Kasumi-1 (cell line): ENCODE results near the gene RAB11FIP4.
A peak's percentile ranks its signal among the peaks of the same experiment; 100 is the strongest.
"Not testable (repeated sequence)": the region's sequence is repeated elsewhere in the genome, so short reads cannot be mapped to it uniquely, and the experiment has no call there.

Source experiments
- DNase-seq, 2 experiments: peaks; one replicate each; lab custom pipeline; 2025; lab: John Stamatoyannopoulos, UW

Gene RAB11FIP4, protein sequence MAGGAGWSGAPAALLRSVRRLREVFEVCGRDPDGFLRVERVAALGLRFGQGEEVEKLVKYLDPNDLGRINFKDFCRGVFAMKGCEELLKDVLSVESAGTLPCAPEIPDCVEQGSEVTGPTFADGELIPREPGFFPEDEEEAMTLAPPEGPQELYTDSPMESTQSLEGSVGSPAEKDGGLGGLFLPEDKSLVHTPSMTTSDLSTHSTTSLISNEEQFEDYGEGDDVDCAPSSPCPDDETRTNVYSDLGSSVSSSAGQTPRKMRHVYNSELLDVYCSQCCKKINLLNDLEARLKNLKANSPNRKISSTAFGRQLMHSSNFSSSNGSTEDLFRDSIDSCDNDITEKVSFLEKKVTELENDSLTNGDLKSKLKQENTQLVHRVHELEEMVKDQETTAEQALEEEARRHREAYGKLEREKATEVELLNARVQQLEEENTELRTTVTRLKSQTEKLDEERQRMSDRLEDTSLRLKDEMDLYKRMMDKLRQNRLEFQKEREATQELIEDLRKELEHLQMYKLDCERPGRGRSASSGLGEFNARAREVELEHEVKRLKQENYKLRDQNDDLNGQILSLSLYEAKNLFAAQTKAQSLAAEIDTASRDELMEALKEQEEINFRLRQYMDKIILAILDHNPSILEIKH

DNA sequence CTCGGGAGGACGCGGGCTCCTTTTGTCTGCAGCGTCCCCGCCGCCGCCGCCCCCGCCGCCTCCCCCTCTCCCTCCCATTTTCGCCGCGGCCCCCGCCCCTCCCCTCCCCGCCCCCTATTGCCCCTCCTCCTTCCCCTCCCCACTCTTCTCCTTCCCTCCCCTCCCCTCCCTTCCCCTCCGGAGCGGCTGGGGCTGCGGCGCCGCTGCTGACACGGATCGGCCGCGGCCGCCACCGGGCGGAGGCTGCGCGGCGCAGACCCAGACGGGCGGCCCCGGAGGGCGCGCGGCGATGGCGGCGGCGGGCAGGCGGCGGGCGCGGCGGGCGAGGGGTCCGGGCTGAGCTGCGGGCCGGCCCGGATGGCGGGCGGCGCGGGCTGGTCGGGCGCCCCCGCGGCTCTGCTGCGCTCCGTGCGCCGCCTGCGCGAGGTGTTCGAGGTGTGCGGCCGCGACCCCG is at the start of gene RAB11FIP4:
Gene RAB11FIP4, plus strand, starts transcription at position 180 of the 454 bp plus-strand sequence. Its CDS starts 178 bp downstream, at position 358.
- DNase-seq: peak; percentile 7

DNA sequence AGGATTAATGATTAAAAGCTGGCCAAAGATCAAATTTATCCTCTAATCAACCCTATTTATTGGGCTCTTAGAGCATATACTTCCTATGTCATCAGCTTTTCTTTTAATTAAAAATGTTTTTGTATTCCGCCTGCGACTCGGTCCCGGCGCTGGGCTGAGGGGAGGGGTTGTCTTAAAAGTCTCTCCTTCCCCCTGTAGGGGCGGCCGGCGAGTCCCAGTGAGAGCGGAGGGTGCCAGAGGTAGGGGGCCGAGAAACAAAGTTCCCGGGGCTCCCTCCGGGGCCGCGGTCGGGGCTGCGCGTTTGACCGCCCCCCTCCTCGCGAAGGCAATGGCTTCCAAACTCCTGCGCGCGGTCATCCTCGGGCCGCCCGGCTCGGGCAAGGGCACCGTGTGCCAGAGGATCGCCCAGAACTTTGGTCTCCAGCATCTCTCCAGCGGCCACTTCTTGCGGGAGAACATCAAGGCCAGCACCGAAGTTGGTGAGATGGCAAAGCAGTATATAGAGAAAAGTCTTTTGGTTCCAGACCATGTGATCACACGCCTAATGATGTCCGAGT is 46.2 kb upstream of the RAB11FIP4 start:
- DNase-seq: not testable (repeated sequence)

DNA sequence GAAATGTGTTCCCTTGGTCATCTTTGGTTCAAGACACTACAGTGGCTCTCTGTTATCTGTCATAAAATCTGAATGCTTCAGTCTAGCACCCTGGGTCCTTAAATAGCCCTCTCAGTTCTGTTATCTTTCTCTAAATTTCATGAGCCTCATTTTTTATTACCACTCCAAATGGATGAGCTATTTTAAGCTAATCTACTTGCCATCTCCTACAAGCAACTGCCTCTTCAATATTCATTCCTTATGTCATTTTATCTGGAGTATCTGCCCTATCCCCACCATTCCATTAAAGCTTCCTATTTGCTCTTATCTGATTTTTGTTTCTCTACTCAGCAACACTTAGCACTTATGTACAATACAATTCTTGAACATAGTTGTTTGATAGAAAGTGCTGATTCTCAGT is 42.0 kb upstream of the RAB11FIP4 start:
- DNase-seq: no peak

DNA sequence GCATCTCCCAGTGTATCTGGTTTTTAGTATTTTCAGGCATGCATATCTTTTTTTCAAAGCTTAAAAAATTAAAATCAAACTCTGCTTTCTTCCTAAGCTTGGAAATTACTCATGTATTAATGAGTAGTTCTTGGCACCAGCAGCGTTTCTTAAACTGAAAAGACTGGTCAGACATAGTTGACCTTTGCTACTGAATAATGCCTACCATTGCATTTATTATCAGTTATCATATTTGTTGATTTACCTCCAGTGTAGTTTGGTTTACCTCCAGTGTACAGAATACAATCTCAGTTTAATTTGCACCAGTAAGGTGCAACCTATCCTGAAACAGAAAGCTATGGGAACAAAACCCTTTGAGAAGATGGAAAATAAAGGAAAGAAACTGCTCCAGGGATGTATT is 35.5 kb upstream of the RAB11FIP4 start:
- no peak for DNase-seq

DNA sequence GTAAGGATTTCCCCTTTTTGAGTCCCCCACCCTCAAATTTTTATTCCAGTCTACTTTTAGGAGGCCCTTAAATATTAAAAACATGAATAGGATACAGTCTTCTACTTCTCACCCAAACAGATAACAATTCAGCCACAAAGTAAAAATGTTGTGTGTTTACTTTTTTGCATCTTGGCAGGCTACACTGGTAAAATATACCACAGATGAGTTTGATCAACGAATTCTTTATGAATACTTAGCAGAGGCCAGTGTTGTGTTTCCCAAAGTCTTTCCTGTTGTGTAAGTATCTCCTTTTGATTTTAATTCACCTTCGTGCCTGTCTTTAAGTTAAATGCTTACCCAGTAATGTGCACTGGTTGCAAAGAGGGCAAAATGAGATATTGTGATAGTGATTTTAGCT is 34.4 kb upstream of the RAB11FIP4 start:
- no peak for DNase-seq

DNA sequence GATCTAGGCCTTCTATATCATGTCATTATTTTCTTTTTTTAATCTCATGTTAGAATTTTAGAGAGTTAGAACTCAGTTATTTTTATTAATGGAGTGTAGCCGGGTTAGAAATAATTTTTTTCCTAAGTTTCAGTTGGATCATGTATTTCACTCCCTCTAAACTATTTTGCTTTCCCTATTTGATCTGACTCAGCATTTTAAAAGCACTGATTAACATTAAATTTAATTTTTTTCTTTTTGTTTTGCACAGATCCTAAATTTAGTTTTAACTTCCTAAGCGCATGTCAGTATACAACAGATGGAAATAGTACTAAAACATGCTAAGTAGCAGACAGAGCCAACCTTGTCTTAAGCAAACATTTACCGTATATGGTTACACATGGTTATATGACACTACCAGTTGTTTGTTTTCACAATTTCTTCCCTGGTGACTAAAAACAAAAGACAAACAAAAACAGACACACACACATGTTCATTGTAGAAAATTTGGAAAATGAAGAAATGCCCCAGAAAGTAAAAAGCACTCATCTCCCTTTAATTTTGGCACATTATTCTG is 33.6 kb upstream of the RAB11FIP4 start:
- no peak for DNase-seq

DNA sequence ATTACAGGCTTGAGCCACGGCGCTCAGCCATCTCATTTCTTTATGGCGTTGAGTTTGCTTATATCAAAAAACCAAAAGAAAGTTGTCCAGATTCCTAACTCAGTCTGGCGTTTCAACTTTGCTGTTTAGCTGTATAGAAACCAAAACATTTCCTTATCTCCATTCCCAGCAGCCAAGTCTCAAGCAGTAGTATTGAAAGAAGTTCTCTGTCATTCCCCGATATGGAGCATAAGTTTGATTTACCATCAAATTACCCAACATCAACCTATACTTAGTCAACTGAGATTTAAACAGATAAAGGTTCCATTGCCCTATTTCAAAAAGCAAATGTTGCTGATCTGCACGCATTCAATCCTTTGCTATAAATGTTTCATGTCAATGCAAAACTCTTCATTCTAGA is 27.5 kb upstream of the RAB11FIP4 start:
- DNase-seq: no peak

DNA sequence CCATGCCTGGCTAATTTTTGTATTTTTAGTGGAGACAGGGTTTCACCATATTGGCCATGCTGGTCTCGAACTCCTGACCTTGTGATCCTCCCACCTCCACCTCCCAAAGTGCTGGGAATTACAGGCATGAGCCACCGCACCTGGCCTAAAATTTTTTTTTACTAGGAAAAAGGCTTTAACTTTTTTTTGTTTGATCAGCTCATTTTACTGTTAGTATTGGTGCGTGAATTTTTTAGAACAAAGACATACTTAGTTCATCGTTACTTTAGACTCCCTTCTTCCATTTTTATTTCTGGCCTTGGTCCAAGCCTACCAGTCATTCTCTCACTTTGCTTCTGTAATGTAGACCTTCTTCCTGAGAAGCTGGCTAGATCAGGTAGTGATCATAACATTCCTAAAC is 25.4 kb upstream of the RAB11FIP4 start:
- DNase-seq: no peak

DNA sequence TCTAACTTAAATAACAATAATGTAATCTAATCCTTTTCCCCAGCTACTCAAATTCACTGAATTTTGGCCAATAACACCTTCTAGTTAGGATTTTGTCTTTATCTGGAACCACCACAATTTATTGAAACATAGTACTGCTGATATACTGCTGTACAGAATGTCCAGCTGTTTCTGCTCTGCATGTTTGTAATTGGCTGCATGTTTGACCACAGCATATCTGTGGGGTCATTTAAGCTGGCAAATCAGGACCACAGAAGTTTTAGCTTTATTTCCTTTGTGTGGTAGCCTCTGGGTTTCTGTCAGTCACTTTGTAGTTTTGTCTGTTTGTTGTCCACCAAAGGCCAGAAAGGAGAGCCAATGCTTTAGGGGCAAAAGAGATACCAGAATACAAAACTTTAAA is 22.2 kb upstream of the RAB11FIP4 start:
- no peak for DNase-seq

DNA sequence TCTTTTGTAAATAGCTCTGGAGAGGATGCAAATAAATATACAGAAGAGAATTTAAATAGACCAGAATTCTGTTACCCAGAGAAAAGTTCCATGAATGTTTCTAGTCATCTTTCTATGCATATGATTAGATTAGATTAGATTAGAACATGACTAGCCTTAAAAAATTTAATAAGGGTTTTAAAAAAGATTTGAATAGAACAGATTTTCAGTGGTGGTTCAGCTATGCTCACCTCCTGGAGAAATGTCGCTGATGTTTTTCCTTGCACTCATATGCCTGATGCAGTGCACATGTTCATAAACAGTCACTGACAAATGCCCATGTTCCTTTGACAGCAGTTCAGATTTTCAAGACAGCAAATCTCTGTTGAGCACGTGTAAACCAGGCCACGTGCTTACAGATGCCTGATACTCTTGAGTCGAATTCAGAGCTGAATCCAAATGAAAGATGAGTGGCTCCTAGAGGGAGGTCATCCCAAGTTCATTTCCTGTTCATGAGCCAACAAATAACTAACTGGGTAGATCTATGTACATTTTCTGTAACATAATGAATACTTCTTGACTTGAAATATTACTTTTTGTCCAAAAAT is 19.9 kb upstream of the RAB11FIP4 start:
- no peak for DNase-seq

DNA sequence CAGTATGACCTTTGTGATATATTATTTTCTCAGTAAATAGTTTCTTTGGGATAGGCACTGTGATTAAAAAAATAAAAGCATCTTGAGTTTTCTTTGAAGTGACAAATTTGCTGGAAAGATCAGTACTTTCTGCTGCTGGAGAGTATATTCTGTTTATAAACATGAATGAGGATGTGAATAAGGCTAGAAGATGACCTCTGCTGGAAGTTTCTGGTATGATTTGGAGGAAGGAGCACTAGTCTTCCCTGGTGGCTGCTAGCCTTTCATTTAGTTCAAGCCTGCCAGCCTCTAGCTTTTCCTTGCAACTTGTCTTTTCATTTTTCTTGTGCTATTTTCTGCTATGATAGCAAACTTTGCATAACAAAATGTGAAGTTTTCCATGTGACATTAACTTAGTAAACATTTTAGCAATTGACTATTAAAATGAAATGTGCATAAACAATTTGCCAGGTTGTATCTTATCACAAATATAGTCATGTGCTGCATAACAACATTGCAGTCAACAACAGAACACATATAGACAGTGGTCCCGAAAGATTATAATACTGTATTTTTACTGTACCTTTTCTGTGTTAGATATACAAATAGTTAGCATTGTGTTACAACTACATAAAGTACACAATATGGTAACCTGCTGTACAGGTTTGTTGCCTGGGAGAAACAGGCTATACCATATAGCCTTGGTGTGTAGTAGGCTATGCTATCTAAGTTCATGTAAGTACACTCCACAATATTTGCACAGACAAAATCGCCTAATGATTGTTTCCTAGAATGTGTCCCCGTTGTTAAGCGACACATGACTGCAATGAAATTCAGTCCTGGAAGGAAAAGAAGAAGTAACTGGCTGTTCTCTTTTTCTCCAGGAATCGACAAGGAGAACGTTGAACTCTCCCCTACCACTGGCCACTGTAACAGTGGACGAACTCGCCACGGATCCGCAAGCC is 18.1 kb upstream of the RAB11FIP4 start:
- peak; percentile 92 to 94 for DNase-seq

DNA sequence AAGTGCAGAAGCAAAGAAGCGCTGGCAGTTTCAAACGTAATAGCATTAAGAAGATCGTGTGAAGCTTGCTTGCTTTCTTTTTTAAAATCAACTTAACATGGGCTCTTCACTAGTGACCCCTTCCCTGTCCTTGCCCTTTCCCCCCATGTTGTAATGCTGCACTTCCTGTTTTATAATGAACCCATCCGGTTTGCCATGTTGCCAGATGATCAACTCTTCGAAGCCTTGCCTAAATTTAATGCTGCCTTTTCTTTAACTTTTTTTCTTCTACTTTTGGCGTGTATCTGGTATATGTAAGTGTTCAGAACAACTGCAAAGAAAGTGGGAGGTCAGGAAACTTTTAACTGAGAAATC is 17.4 kb upstream of the RAB11FIP4 start:
- peak; percentile 22 to 37 for DNase-seq

DNA sequence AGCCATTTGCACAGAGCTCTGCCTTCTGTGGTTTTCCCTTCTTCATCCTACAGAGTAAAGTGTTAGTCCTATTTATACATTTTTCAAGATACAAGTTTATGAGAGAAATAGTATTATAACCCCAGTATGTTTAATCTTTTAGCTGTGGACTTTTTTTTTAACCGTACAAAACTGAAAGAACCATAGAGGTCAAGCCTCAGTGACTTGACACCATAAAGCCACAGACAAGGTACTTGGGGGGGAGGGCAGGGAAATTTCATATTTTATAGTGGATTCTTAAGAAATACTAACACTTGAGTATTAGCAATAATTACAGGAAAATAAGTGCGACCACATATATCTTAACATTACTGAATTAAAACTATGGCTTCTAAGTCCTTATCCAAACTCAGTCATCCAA is 17.0 kb upstream of the RAB11FIP4 start:
- no peak for DNase-seq

DNA sequence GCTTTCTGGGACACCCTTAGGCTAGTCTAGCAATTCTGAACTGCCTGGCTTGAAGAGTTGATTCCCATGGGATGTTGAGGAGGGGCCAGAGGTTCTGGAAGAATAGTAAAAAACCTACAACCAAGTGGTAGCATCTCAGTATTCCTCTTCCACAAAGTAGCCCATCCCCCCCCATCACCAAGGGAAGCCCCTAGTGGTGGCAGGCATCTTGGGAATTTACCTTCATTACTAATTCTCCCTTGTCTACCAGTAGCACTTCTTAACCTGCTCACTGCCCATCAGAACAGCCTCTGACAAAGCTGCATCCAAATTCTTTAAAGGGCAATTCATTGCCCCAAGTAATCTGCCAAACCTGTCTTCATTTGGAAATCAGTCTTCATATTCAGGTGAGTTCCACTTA is 12.8 kb upstream of the RAB11FIP4 start:
- no peak for DNase-seq

DNA sequence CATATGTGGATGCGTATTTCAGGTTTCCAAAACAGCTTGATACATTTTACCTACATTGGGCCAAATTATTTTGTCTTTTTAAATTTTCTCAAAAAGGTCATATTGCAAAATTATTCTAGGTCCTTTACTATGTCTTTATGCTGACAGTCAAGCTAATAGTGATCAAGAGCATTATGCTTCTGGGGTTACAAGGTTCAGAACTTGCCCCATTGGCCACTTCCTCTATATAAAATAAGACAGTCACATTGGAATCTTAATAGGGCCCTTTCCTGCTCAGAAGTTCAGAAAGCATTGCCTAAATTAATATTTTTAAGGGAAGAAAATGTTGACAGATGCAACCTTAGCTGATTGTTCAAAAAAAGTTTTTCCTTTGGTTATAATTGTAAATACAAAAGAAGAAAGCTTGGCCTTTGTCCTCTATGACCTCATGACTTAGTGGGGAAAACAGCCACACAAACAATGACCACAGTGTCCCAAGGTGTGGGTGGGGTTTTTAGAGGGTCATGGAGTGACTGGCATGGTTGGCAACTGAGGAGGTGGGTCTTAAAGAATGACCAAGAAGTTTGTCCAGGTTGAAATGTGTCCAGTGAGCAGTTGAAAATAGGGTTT is 11.8 kb upstream of the RAB11FIP4 start:
- DNase-seq: no peak

DNA sequence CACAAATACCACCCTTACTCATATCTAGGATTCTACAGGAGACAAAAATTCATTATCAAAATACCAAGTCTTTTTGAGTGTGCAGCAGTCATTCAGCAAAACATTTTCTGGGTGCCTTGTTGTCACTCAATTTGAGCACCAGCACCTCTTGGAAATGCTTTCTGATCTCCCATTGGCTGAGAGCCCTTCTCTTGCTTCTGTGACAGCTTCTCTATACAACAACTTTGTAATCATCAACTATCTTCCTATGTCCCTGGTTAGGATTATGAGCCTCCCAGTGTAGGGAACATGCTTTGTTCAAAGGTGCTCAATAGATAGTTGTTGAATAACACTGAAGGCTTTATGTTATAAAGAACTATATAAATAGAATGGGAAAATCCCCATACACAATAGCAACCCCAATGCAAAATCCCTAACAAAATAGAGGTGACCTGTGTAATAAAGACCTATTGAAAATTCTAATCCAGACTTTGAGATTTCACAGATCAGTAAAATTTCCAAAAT is 10.3 kb upstream of the RAB11FIP4 start:
- DNase-seq: no peak

DNA sequence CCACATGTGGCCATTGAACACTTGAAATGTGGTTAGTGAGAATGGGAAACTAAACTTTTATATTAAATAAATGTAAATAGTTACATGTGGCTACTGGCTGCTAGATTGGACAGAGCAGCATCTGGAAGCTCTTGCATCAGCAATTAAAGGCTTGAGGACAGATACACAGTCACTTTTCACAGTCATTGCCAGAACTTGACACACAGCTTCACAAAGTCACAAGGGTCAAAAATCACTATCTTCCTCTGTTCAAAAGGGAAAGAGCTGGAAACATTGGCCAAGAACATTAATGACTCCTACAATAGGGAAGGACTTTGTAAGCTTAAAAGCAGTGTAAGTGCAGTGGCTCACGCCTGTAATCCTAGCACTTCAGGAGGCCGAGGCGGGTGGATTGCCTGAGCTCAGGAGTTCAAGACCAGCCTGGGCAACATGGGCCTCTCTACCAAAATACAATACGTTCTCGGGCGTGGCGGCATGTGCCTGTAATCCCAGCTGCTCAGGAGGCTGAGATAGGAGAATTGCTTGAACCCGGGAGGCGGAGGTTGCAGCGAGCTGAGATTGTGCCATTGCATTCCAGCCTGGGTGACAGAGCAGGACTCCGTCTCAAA is 8.7 kb upstream of the RAB11FIP4 start:
- DNase-seq: not testable (repeated sequence)

DNA sequence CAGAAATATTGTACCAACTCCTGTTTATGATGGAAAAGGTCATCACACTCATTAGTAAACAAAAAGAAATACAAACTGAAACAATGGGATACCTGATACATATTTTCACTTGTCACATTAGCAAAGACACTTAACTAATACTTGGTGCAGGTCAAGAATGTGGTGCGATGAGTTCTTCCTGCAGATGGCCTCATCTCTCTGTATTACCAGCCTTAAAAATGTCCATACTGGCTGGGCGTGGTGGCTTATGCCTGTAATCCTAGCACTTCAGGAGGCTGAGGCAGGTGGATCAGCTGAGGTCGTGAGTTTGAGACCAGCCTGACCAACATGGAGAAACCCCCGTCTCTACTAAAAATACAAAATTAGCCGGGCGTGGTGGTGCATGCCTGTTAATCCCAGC is 8.0 kb upstream of the RAB11FIP4 start:
- not testable (repeated sequence) for DNase-seq

DNA sequence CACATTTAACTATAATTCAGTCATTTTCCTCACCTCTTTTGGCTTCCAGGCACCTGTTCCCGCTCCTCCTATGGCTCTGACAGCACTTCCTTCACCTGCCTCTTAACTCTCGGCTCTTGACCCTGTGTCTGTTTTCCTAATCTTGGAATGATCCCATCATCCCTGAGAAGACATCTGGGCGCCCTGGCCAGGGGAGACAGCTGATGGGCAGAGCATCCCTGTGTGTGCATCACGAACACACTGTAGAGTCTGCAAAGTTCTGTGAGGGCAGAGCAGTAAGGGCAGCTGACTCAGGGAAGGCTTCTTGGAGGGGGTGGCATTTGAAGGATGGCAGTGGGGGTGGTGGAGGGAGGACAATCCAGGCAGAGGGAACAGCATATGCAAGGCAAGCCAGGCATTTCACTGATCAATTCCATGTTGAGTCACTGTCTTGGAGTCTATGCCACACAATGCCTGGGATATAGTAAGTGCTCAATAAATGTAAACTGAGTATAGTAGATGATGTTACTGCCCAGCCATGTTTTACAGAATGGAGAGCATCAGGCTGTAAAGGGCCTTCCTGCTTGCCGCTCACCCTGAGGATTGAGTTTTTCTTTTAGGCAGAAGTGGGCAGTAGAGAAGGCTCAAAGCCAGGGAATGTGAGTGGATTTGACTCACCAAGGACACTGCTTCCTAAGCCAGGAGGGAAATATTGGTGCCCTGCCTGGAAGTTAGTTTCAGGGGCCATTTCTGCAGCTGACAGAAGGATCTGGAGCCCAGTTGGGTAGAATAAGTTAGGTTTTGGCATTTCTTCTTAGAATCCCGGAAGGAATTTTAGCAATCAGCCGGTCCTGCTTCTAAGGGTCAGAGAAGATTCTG is 5.8 kb upstream of the RAB11FIP4 start:
- no peak for DNase-seq
